Neuronal stem cell (in vitro differentiated cells): ENCODE results near the gene CAMKK2.
"Not testable (repeated sequence)": the region's sequence is repeated elsewhere in the genome, so short reads cannot be mapped to it uniquely, and the experiment has no call there.

Source experiments
- DNase-seq: peaks from one replicate; pipeline ENCODE4 v3.0.0-alpha.2; 2013; ENCODE audit warnings: low spot score
- H2AFZ ChIP-seq: one replicate; pipeline ENCODE4 v1.6.1; 2013; ENCODE audit warnings: mild to moderate bottlenecking, low read length, inconsistent platforms
- H2AK5ac ChIP-seq: 2 replicates; pipeline ENCODE4 v1.6.1; 2013; ENCODE audit warnings: low read depth, mild to moderate bottlenecking, inconsistent platforms, low read length, moderate library complexity, mixed read lengths
- H2BK120ac ChIP-seq: 2 replicates; pipeline ENCODE4 v1.6.1; 2013; ENCODE audit warnings: low read depth, mild to moderate bottlenecking, inconsistent platforms, low read length, moderate library complexity, mixed read lengths
- H2BK12ac ChIP-seq: one replicate; pipeline ENCODE4 v1.6.1; 2013; ENCODE audit warnings: low read length, inconsistent platforms
- H2BK15ac ChIP-seq: 2 replicates; pipeline ENCODE4 v1.6.1; 2013; ENCODE audit warnings: mild to moderate bottlenecking, low read length, inconsistent platforms, mixed read lengths
- H2BK5ac ChIP-seq: one replicate; pipeline ENCODE4 v1.6.1; 2013; ENCODE audit warnings: inconsistent platforms, mild to moderate bottlenecking, low read length, moderate library complexity
- H3K14ac ChIP-seq: one replicate; pipeline ENCODE4 v1.6.1; 2013; ENCODE audit warnings: low read length, inconsistent platforms
- H3K18ac ChIP-seq: 2 replicates; pipeline ENCODE4 v1.6.1; 2013; ENCODE audit warnings: low read length, inconsistent platforms
- H3K23ac ChIP-seq: 2 replicates; pipeline ENCODE4 v1.6.1; 2013; ENCODE audit warnings: low read depth, mild to moderate bottlenecking, mixed read lengths, low read length, inconsistent platforms; ENCODE audit not compliant: poor library complexity
- H3K27ac ChIP-seq: replicated peaks from 3 replicates; pipeline ENCODE4 v1.5.1; 2013; ENCODE audit warnings: low read length, inconsistent platforms
- H3K27me3 ChIP-seq, 3 experiments: 2 replicates each; pipeline ENCODE4 v1.6.1; 2013; ENCODE audit warnings: low read length in 3 of 3, mild to moderate bottlenecking in 2 of 3, inconsistent platforms in 1 of 3, low read depth in 1 of 3, mixed read lengths in 1 of 3, moderate library complexity in 1 of 3; ENCODE audit not compliant: control insufficient read depth in 3 of 3, insufficient read depth in 3 of 3
- H3K36me3 ChIP-seq, 2 donors: replicated peaks in 1 of 2; 2 replicates each; pipeline ENCODE4 v1.6.1; 2013; ENCODE audit warnings: low read length in 2 of 2; ENCODE audit not compliant: control insufficient read depth in 2 of 2, insufficient read depth in 2 of 2
- H3K4ac ChIP-seq: 2 replicates; pipeline ENCODE4 v1.6.1; 2013; ENCODE audit warnings: inconsistent platforms, mild to moderate bottlenecking, low read length, moderate library complexity
- H3K4me1 ChIP-seq, 2 donors: 1 replicate in 1 of 2; 2 replicates in 1 of 2; pipeline ENCODE4 v1.6.1; 2013; ENCODE audit warnings: low read length in 2 of 2, low read depth in 1 of 2; ENCODE audit not compliant: control insufficient read depth in 2 of 2, insufficient read depth in 1 of 2
- H3K4me2 ChIP-seq: one replicate; pipeline ENCODE4 v1.6.1; 2013; ENCODE audit warnings: mild to moderate bottlenecking, low read length, inconsistent platforms; ENCODE audit not compliant: insufficient read depth, poor library complexity, severe bottlenecking
- H3K4me3 ChIP-seq, 2 donors: 2 replicates each; pipeline ENCODE4 v1.5.1; 2013; ENCODE audit warnings: low read length in 2 of 2, mild to moderate bottlenecking in 2 of 2, inconsistent platforms in 1 of 2, moderate library complexity in 1 of 2
- H3K79me1 ChIP-seq: one replicate; pipeline ENCODE4 v1.6.1; 2013; ENCODE audit warnings: low read depth, mild to moderate bottlenecking, inconsistent platforms, low read length, moderate library complexity
- H3K9ac ChIP-seq: one replicate; pipeline ENCODE4 v1.6.1; 2013; ENCODE audit warnings: mild to moderate bottlenecking, low read depth, low read length, inconsistent platforms; ENCODE audit not compliant: poor library complexity
- H3K9me3 ChIP-seq, 2 donors: replicated peaks in 1 of 2; 2 replicates each; pipeline versions ENCODE3 to v1.6.1; 2013; ENCODE audit warnings: low read length in 2 of 2, mild to moderate bottlenecking in 2 of 2, inconsistent platforms in 1 of 2, low read depth in 1 of 2, mixed read lengths in 1 of 2, moderate library complexity in 1 of 2; ENCODE audit not compliant: control insufficient read depth in 2 of 2, insufficient read depth in 1 of 2
- H4K8ac ChIP-seq: one replicate; pipeline ENCODE4 v1.6.1; 2013; ENCODE audit warnings: low read depth, mild to moderate bottlenecking, inconsistent platforms, low read length, moderate library complexity
- H4K91ac ChIP-seq: one replicate; pipeline ENCODE4 v1.6.1; 2013; ENCODE audit warnings: low read length, low read depth, mild to moderate bottlenecking, inconsistent platforms; ENCODE audit not compliant: poor library complexity
- WGBS, 2 donors: extraction: QIAGEN DNeasy Blood & Tissue Kit; methylation state at CpG; one replicate each; pipeline ENCODE4 v1.1.7; 2013; ENCODE audit warnings: missing lambda C conversion rate in 2 of 2, mixed read lengths in 1 of 2; ENCODE audit not compliant: insufficient read length in 2 of 2, insufficient replicate concordance in 1 of 2; ENCODE audit errors: extremely low coverage in 2 of 2; 5-methylcytosine and 5-hydroxymethylcytosine counted together

The CAMKK2 gene

GRCh38 chr12:121232977-121233627 is 63.4 kb downstream of the CAMKK2 start:
- Histone ChIP-seq H3K36me3 (peaks cover 6 to 41% of the 10 kb centered on the region in 2 donors), H3K79me1 (no peaks in the 10 kb centered on the region), H3K4me3 (no peak overlapping the region), H2BK5ac (peak overlapping the region; percentile 10), H3K9ac (no peak overlapping the region), H3K4me1 (peaks cover 0 to 3% of the 10 kb centered on the region in 2 donors), H4K8ac (no peak overlapping the region), H3K4ac (no peak overlapping the region), H2BK12ac (no peak overlapping the region), H3K9me3 (no peaks in the 10 kb centered on the region), H2BK120ac (no peak overlapping the region), H3K18ac (no peak overlapping the region), H4K91ac (no peak overlapping the region), H3K23ac (no peak overlapping the region), H3K4me2 (no peak overlapping the region), H3K27me3 (no peaks in the 10 kb centered on the region), H2AK5ac (no peak overlapping the region), H2AFZ (no peak overlapping the region), H2BK15ac (no peak overlapping the region), H3K27ac (no peak overlapping the region), H3K14ac (no peak overlapping the region)
- no peak for DNase-seq
- no CpG with 5 or more reads among the region's 14 CpGs for WGBS, 2 donors

GRCh38 chr12:121232163-121232562 is 64.3 kb downstream of the CAMKK2 start:
- Histone ChIP-seq H2AFZ (no peak overlapping the region), H2BK12ac (no peak overlapping the region), H3K9me3 (no peaks in the 10 kb centered on the region), H2BK120ac (no peak overlapping the region), H3K4me2 (no peak overlapping the region), H3K27me3 (no peaks in the 10 kb centered on the region), H2BK15ac (no peak overlapping the region), H3K27ac (no peak overlapping the region), H3K79me1 (no peaks in the 10 kb centered on the region), H2AK5ac (no peak overlapping the region), H3K4me3 (no peak overlapping the region), H3K14ac (no peak overlapping the region), H3K4ac (no peak overlapping the region), H2BK5ac (no peak overlapping the region), H4K91ac (no peak overlapping the region), H3K18ac (no peak overlapping the region), H4K8ac (no peak overlapping the region), H3K9ac (peak overlapping the region; percentile 54), H3K36me3 (peaks cover 3 to 32% of the 10 kb centered on the region in 2 donors), H3K23ac (peak overlapping the region; percentile 52), H3K4me1 (no peaks in the 10 kb centered on the region)
- WGBS, 2 donors: no CpG with 5 or more reads among the region's 16 CpGs
- DNase-seq: no peak

- Histone ChIP-seq H3K14ac (no peak overlapping the region), H3K4me2 (no peak overlapping the region), H2AFZ (no peak overlapping the region), H2BK15ac (no peak overlapping the region), H2BK120ac (no peak overlapping the region), H3K4ac (no peak overlapping the region), H2BK12ac (no peak overlapping the region), H4K8ac (no peak overlapping the region), H3K18ac (peak overlapping the region; percentile 83), H3K9me3 (no peaks in the 10 kb centered on the region), H4K91ac (no peak overlapping the region), H3K27ac (no peak overlapping the region), H3K4me1 (no peaks in the 10 kb centered on the region), H3K23ac (no peak overlapping the region), H3K9ac (no peak overlapping the region), H3K79me1 (no peaks in the 10 kb centered on the region), H3K36me3 (peaks cover 3 to 24% of the 10 kb centered on the region in 2 donors), H3K27me3 (no peaks in the 10 kb centered on the region), H3K4me3 (no peak overlapping the region), H2AK5ac (no peak overlapping the region), H2BK5ac (no peak overlapping the region)
- no peak for DNase-seq
- WGBS, 2 donors: no CpG with 5 or more reads among the region's 12 CpGs
These were observed 66.0 kb downstream of the CAMKK2 start for GRCh38 chr12:121230538-121230907.

- not testable (repeated sequence) for H3K9me3 ChIP-seq, H3K4me1 ChIP-seq, H3K79me1 ChIP-seq, H3K9ac ChIP-seq, H2AK5ac ChIP-seq, H3K4me3 ChIP-seq, H2BK120ac ChIP-seq, H2BK12ac ChIP-seq, H3K4me2 ChIP-seq, H3K4ac ChIP-seq, H3K14ac ChIP-seq, H4K8ac ChIP-seq, H3K23ac ChIP-seq, H4K91ac ChIP-seq, H2AFZ ChIP-seq, H2BK5ac ChIP-seq, H2BK15ac ChIP-seq, H3K27ac ChIP-seq, H3K18ac ChIP-seq, H3K27me3 ChIP-seq
- peaks cover 3 to 24% of the 10 kb centered on the region in 2 donors for H3K36me3 ChIP-seq
- peak; percentile 67 for DNase-seq
- no CpG with 5 or more reads among the region's 19 CpGs for WGBS, 2 donors
These were observed 66.5 kb downstream of the CAMKK2 start for GRCh38 chr12:121229826-121230537.
